Activated CD4-positive, CD25-positive, alpha-beta regulatory T cell treated with anti-CD3 and anti-CD28 coated beads, Interleukin-2, amount 50 U/mL, for 72 hours (primary cell): ENCODE results near the gene SLC6A9.

Experiments used
- DNase-seq: peaks from one replicate; pipeline ENCODE4 v3.0.0; 2021

The SLC6A9 gene

DNA sequence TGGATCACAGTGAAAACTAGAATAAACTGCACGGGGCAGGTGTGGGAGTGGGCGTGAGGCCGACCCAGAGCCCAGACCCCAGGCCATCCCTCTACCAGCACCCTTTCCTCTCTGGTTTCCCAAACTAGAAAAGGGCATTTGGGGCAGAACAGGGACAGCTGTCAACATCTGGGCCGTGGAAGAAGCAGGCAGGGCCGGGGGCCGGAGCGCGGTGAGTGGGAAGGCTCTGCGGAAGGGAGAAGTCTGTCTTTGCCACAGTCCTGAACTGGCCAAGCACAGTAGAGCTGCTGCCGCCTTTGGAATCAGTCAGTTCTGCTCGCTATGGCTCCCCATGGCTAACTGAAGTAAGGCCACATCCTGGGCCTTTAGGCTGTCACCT, 33.3 kb downstream of the SLC6A9 start:
- DNase-seq, result no peak

DNA sequence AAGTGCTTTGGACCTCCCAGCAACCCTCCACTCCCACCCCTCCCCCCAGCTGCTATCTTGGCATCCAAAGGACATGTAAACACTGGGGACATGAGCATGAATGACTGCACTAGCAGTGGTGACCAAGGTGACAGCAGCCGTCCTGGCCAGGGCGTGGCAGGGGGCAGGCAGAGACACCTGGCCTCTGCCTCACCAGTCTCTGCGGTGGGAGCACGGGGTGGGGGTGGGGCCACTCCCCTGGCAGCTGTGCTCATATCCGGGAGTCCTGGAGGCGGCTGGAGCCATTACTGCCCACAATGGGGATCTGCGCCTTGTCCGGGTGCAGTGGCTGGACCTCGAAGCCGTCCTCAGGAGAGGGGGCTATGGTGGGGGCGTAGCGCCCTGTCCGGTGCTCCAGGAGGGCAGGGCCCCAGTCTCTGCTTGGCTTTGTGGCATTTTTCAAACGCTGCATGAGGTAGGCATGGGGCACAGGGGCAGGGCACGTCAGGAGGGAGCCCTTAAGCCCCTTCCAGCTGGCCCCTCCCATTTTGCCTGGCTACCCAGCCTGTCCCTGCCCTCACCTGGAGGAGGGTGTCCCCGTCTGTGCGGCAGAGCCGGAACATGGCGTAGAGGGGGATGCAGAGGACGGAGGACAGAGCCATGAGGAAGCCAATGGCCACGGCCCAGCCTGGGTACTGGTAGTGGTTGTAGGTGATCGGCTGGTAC, 33.8 kb downstream of the SLC6A9 start:
- no peak for DNase-seq

GRCh38 chr1:43996733-43997115, 34.5 kb downstream of the SLC6A9 start:
- no peak for DNase-seq

DNA sequence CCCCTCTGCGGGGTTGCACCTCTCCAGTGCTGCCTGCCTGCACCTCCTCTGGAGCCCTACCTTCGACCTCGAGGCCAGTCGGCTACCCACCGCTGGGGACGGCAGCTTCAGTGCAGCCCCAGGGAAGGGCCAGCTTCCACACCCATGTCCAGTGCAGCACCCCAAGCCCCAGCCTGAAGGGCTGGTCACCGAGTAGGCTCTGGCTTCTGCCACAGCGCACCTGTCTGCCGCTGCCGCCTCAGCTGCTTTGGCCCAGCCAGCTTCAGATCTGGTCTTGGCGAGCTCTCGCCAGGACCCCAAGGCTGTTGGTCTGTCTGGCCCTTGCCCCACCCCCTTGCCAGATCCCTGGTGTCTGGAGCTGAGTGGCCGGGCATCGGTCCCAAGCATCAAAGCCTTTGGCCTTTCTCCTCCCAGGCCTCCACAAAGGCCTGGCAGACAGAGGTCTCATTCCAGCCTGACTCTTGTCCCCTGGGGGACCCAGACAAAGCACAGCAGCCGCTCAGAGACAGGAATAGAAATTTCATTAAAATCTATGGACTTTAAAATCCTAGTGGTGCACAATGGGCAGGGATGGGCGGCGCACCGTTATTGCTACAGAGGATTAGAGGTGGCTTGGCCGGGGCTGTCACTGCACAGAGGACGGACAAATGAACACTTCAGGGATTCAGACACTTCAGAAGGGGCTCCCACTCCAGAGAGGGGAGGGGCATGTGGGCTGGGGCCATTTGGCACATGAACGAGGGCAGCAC, 35.1 kb downstream of the SLC6A9 start:
- no peak for DNase-seq

DNA sequence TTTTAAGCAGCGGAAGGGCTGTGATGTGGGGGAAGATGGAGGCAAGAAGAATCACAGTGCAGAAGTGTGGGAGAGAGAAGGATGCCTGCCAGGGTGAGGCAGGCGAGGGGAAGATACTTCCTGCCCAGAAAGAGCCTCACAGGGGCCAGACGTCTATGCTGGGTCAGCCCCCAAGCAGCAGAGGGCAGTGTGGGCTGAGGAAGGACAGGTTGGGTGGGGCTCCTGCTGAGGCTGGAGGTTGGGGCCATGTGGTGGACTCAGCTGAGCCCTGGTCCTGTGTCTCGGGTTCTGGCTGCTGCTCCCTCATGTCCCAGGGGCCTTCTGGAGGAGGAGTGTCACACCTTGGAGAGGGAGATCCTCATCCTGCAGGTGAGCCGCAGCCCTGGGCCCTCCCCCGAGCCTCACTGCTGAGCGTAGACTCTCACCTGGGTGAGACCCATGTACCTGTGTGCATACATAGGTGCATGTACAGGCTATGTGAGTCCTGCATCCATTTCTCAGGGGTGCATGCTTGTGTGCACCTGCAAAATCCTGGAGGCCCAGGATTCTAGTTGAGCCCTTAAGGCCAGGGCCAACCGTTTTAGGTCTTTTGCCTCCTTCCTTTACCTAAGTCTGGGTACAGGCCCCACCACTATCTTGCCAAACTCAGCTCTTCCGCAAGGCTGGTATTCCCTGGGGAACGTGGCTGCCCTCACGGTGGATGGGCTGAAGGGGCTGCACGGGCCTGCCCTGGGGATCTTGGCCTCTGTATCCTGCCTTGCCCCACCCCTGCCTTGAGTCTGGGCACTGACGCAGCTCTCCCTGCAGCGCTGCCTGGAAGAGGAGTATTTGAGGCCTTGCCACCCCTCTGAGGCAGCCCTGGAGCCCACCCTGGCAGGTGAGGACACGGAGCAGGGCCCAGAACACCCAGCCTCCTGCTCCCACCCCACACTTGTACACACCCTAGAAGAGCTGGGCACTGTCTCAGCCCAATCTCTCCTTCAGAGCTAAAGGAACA, 36.2 kb downstream of the SLC6A9 start:
- DNase-seq, result no peak

- no peak for DNase-seq
Measured at GRCh38 chr1:43994071-43994470, 37.2 kb downstream of the SLC6A9 start.

- DNase-seq, result no peak
Measured at GRCh38 chr1:43993206-43993914, 37.9 kb downstream of the SLC6A9 start.

DNA sequence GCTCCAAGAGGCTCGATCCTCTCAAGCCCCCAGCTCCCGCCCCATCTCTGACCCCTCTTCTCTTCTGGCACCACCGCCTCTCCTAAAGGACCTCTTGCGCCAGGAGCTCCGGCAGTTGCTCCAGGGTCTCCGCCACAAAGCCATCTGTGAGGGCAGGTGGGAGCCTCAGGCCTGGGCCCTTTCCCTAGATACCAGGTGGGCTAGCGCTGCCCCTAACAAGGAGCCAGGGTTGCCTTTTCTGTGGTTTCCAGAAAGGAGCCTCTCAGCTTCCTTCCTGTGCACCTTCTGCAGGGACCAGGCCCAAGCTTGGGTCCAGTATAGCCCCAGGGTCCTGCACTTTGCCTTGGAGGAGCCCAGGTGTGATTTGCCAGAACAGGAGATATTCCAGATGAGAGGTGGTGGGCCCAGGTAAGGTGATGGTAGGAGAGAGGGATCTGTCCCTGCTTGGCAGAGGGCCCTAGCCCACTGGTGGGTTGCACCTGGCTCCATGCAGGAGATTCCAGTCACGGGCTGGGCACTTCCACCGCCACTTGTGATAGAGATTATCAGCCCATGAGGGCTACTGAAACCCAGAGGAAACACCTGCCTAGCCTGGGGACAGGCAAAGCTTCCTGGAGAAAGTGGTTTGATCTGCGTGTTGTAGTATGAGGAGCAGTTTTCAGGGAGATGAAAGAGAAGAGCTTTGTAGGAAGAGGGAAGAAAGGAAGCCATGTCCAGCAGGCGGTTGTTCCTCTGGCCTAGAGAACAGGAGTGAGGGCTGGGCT, 38.8 kb downstream of the SLC6A9 start:
- no peak for DNase-seq

DNA sequence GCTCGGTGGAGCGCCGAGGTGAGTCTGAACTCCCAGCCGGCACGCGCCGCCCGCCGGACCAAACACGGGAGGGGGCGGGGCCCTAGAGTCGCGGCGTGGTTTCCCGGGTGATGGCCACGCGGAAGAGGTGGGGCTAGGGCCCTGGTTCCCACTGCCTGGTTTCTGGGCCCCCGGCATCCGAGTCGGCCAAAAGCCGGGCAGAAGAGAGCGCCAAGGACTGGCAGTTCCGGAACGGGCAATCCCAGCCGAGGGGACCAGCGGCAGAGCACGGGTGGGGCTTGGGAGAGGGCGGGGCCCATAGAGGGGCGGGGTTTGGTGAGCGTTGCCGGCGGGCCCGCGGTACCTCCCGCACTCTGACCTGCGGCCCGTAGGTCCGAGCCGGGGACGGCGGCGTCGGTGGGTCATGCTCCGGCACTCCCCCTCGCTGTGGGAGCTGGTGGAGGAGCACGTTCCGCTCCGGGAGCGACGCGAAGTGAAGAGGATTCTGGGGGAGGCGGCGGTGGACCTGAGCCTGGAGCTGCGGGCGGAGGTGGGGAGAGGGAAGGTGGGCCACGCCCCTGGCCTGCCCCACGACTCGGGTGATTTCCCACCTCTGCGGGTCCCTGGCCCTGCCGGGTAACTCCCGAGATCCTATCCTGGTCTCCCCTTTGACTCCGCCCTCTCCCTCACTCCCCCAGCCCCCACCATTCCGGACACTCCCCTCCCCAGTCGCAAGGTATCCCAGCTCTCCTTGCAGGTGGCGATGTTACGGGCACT, 39.6 kb downstream of the SLC6A9 start, which contains the start of gene CCDC24:
Gene CCDC24, plus strand, starts transcription at position 124 of the 756 bp plus-strand sequence. Its CDS starts 280 bp downstream, at position 404.
- DNase-seq, result peak; percentile 83

DNA sequence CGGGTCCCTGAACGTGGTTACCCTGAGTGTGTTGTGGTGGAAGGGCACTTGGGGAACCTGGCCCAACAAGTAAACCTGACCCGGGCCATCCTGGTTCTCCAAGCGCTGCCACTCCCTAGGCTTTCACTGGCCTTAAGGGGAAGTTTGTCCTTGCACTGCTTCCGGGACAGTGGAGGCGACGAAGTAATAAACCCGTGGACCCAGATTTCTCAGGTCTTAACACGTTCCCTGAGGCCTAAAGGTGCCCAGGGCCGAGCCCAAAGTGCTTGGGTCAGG, 40.1 kb downstream of the SLC6A9 start:
- DNase-seq, result no peak

GRCh38 chr1:43990271-43991199, 40.7 kb downstream of the SLC6A9 start:
- DNase-seq, result no peak

DNA sequence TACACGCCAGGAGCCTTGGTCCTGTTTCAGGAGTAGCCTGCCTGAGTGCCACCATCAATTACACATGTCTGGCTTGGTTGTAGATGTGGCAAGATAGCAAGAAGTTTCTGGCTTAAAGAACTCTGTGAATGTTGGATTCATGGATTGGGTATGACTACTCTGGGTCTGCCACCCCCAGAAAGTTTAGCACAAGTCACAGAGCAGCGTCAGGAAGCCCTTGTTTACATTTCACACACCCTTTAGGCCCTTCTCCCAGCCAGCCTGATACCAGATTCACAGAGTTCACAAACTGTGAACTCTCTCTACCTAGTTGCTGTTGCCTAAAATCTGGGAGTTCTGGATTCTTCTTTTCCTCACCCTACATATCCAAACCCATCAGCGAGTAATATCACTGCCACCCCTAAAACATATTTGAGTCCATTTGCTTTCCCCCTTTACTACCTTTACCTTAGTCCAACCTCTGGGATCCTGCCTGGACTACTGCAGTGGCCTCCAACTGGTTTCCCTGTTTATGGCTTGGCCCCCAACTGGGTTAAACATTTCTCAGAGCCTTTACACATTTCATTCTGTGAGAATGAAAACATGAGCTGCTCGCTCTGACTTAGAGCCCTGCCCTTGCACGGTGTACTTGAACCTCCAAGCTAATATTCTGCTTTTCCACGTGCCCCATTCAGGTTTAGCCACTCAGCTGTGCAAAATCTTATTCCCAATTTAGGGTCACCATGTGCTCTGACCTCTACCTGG, 43.9 kb downstream of the SLC6A9 start:
- DNase-seq, result no peak

- no peak for DNase-seq
Measured at GRCh38 chr1:43986712-43987111, 44.5 kb downstream of the SLC6A9 start.

DNA sequence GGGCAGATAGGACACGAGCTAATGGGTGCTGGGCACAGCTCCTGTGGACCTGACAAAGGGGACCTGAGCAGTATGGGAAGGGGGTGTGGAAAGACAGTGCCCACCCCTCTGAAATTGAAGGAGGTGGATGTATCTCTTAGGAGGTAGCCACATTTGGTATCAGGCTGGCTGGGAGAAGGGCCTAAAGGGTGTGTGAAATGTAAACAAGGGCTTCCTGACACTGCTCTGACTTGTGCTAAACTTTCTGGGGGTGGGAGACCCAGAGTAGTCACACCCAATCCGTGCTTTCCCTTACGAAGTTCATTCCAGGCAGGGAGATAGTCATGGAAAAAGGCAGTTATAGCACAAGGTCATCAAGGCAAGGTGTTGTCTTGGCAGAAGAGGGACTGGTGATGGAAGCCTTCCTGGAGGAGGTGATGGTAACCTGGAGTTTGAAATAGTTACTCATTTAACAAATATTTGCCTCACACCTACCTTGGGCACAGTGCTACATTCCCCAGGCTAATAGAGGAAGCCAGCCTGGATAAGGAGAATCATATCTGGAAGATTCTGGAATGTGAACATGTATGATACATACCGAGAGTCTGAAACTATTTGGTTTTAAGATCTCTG, 45.2 kb downstream of the SLC6A9 start:
- DNase-seq, result no peak

GRCh38 chr1:43984855-43985254, 46.4 kb downstream of the SLC6A9 start:
- DNase-seq, result no peak

DNA sequence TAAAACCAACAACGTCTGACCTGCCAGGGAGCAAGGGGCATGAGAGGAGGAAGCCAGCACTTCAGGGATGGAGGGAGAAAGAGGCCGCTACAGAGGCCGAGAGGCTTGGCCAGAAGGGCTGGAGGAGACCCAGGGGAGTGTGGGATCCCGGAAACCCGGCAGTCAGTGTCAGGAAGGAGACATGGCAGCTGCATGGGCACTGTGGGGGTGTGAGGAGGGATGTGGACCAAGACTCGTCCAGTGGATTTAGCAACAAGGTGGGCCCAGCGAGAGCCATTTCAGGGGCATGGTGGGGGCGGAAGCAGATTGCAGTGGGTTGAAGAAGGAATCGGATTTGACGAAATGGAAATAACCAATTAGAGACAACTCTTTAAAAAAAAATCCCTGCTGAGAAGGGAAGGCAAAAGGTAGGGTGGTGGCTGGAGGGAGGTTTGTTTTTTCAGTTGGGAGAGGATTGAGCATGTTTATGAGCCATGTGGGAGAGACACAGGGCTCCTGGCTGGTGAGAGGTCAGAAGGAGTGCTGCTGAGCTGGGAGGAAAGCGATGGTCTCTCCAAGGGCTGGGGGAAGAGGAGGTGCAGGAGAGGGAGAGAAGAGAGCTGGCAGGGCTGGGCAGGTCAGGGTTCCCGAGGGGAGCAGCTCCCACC, 47.9 kb downstream of the SLC6A9 start:
- no peak for DNase-seq

DNA sequence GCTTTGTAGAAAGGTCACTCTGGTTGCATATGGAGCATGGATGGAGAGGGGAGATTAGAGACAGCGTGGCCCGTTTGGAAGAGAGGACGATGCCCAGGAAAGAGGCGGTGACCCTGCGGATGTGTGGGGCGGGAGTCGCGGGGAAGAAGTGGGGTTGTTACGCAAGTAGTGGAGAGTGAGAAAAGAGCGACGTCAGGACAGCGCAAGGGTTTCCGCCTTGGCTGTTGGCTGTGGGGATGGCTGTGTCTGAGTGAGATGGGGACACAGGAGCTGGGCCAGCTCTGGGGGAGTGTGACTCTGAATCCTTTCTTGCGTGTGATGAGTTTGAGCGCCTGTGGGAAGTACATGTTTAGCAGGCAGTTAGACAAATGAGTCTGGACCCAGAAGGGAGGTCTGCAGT, 48.5 kb downstream of the SLC6A9 start:
- no peak for DNase-seq

- DNase-seq, result no peak
Measured at GRCh38 chr1:43982241-43982640, 49.0 kb downstream of the SLC6A9 start.
